H9 (cell line): ENCODE results near the gene LRMDA. TPM values are rescaled to one million over a fixed set of nuclear protein-coding genes. Genes with fewer than 3 reads are reported as not detected.
A peak's percentile ranks its signal among the peaks of the same experiment; 100 is the strongest.

ENCODE experiments used
- DNase-seq: peaks from one replicate; pipeline ENCODE4 v3.0.0-alpha.2; 2017
- H2AFZ ChIP-seq: one replicate; pipeline ENCODE4 v1.6.1; 2013; ENCODE audit warnings: mild to moderate bottlenecking, low read length, control low read depth, moderate library complexity
- H2AK5ac ChIP-seq: 2 replicates; pipeline ENCODE4 v1.6.1; 2013; ENCODE audit warnings: low read length, control low read depth, mixed read lengths; ENCODE audit not compliant: insufficient read length
- H2BK120ac ChIP-seq: one replicate; pipeline ENCODE4 v1.6.1; 2013; ENCODE audit warnings: low read depth, mild to moderate bottlenecking, low read length, control low read depth, inconsistent platforms; ENCODE audit not compliant: poor library complexity, severe bottlenecking
- H2BK12ac ChIP-seq: 2 replicates; pipeline ENCODE4 v1.6.1; 2013; ENCODE audit warnings: low read length, control low read depth, mixed read lengths, low read depth; ENCODE audit not compliant: insufficient read length
- H2BK15ac ChIP-seq: 2 replicates; pipeline ENCODE4 v1.6.1; 2013; ENCODE audit warnings: low read depth, low read length, control low read depth
- H2BK20ac ChIP-seq: one replicate; pipeline ENCODE4 v1.6.1; 2013; ENCODE audit warnings: low read depth, mild to moderate bottlenecking, low read length, control low read depth, inconsistent platforms; ENCODE audit not compliant: poor library complexity, severe bottlenecking
- H2BK5ac ChIP-seq: 2 replicates; pipeline ENCODE4 v1.6.1; 2013; ENCODE audit warnings: low read length, control low read depth, mixed read lengths; ENCODE audit not compliant: insufficient read length
- H3K14ac ChIP-seq: 2 replicates; pipeline ENCODE4 v1.6.1; 2013; ENCODE audit warnings: low read length, control low read depth; ENCODE audit not compliant: insufficient read depth
- H3K18ac ChIP-seq: 2 replicates; pipeline ENCODE4 v1.6.1; 2013; ENCODE audit warnings: low read depth, mild to moderate bottlenecking, mixed read lengths, low read length, control low read depth; ENCODE audit not compliant: insufficient read length
- H3K23ac ChIP-seq: 2 replicates; pipeline ENCODE4 v1.6.1; 2013; ENCODE audit warnings: low read length, control low read depth, mixed read lengths, low read depth; ENCODE audit not compliant: insufficient read length
- H3K23me2 ChIP-seq: 2 replicates; pipeline ENCODE4 v1.6.1; 2013; ENCODE audit warnings: low read depth, mild to moderate bottlenecking, mixed read lengths, low read length, control low read depth; ENCODE audit not compliant: insufficient read length, poor library complexity, severe bottlenecking
- H3K27ac ChIP-seq: 2 replicates; pipeline ENCODE4 v1.5.1; 2013; ENCODE audit warnings: low read length, control low read depth, mixed read lengths, low read depth; ENCODE audit not compliant: insufficient read length
- H3K27me3 ChIP-seq: 2 replicates; pipeline ENCODE4 v1.6.1; 2013; ENCODE audit warnings: low read length, control low read depth, inconsistent platforms; ENCODE audit not compliant: insufficient read depth
- H3K4ac ChIP-seq: 2 replicates; pipeline ENCODE4 v1.6.1; 2013; ENCODE audit warnings: low read depth, mild to moderate bottlenecking, control low read depth, inconsistent platforms, low read length, moderate library complexity
- H3K4me1 ChIP-seq: 2 replicates; pipeline ENCODE4 v1.6.1; 2013; ENCODE audit warnings: low read length, control low read depth, inconsistent platforms; ENCODE audit not compliant: insufficient read depth
- H3K4me2 ChIP-seq: 2 replicates; pipeline ENCODE4 v1.6.1; 2013; ENCODE audit warnings: low read length, control low read depth, mixed read lengths; ENCODE audit not compliant: insufficient read length, insufficient read depth
- H3K56ac ChIP-seq: 2 replicates; pipeline ENCODE4 v1.6.1; 2013; ENCODE audit warnings: low read depth, mild to moderate bottlenecking, mixed read lengths, low read length, control low read depth; ENCODE audit not compliant: insufficient read length
- H3K79me1 ChIP-seq: 2 replicates; pipeline ENCODE4 v1.6.1; 2013; ENCODE audit warnings: low read depth, mild to moderate bottlenecking, moderate library complexity, low read length, control low read depth, inconsistent platforms; ENCODE audit not compliant: insufficient read depth, poor library complexity, severe bottlenecking
- H3K79me2 ChIP-seq: 2 replicates; pipeline ENCODE4 v1.6.1; 2013; ENCODE audit warnings: low read length, control low read depth, inconsistent platforms; ENCODE audit not compliant: insufficient read depth
- H3K9ac ChIP-seq: 2 replicates; pipeline ENCODE4 v1.6.1; 2013; ENCODE audit warnings: low read length, control low read depth, mixed read lengths; ENCODE audit not compliant: insufficient read length; ENCODE audit errors: extremely low read depth
- H3K9me3 ChIP-seq: one replicate; pipeline ENCODE4 v1.6.1; 2013; ENCODE audit warnings: low read depth, low read length, inconsistent platforms; ENCODE audit not compliant: control insufficient read depth
- H3T11ph ChIP-seq: one replicate; pipeline ENCODE4 v1.6.1; 2013; ENCODE audit warnings: mild to moderate bottlenecking, low read length, control low read depth, inconsistent platforms
- H4K20me1 ChIP-seq: one replicate; pipeline ENCODE4 v1.6.1; 2013; ENCODE audit not compliant: control insufficient read depth, insufficient read length, insufficient read depth
- H4K5ac ChIP-seq: 2 replicates; pipeline ENCODE4 v1.6.1; 2013; ENCODE audit warnings: low read depth, mild to moderate bottlenecking, mixed read lengths, low read length, control low read depth; ENCODE audit not compliant: insufficient read length
- H4K8ac ChIP-seq: replicated peaks from 2 replicates; pipeline ENCODE4 v1.6.1; 2013; ENCODE audit warnings: low read length, control low read depth, mixed read lengths, low read depth; ENCODE audit not compliant: insufficient read length
- H4K91ac ChIP-seq: 2 replicates; pipeline ENCODE4 v1.6.1; 2013; ENCODE audit warnings: low read depth, mild to moderate bottlenecking, moderate library complexity, mixed read lengths, low read length, control low read depth; ENCODE audit not compliant: insufficient read length
- H3K27ac Mint-ChIP-seq, 3 experiments: 2 replicates in 2 of 3; 3 replicates in 1 of 3; pipeline ENCODE4 v1.8.0; 2020 to 2021; ENCODE audit warnings: mixed read lengths in 3 of 3, mild to moderate bottlenecking in 1 of 3, moderate library complexity in 1 of 3
- H3K27me3 Mint-ChIP-seq: 2 replicates; pipeline ENCODE4 v1.8.0; 2021; ENCODE audit warnings: low read depth, mild to moderate bottlenecking, moderate library complexity, mixed read lengths
- H3K36me3 Mint-ChIP-seq, 3 experiments: 2 replicates in 2 of 3; 3 replicates in 1 of 3; pipeline ENCODE4 v1.8.0; 2020 to 2021; ENCODE audit warnings: low read depth in 3 of 3, mixed read lengths in 3 of 3; ENCODE audit not compliant: insufficient read depth in 1 of 3
- H3K4me1 Mint-ChIP-seq, 2 experiments: 2 replicates each; pipeline ENCODE4 v1.8.0; 2020; ENCODE audit warnings: mixed read lengths in 2 of 2
- H3K4me3 Mint-ChIP-seq, 2 experiments: 2 replicates in 1 of 2; 3 replicates in 1 of 2; pipeline ENCODE4 v1.8.0; 2020 to 2021; ENCODE audit warnings: mild to moderate bottlenecking in 2 of 2, mixed read lengths in 2 of 2, moderate library complexity in 1 of 2
- H3K9me3 Mint-ChIP-seq, 2 experiments: 2 replicates in 1 of 2; 3 replicates in 1 of 2; pipeline ENCODE4 v1.8.0; 2020; ENCODE audit warnings: mild to moderate bottlenecking in 2 of 2, mixed read lengths in 2 of 2, moderate library complexity in 1 of 2
- CTCF ChIP-seq: fragments of 200-600 bp; sonication (generic); conservative IDR thresholded peaks from 3 replicates; pipeline ENCODE4 v1.8.0; 2021; ENCODE audit warnings: antibody characterized with exemption, mild to moderate bottlenecking
- WGBS: extraction: QIAGEN DNeasy Blood & Tissue Kit; methylation state at CpG from one replicate; pipeline ENCODE4 v1.1.7; 2013; ENCODE audit warnings: missing lambda C conversion rate, low lambda C conversion rate, mixed read lengths; ENCODE audit not compliant: insufficient read length; ENCODE audit errors: extremely low coverage; 5-methylcytosine and 5-hydroxymethylcytosine counted together
- total RNA-seq: library from RNA; stranded (reverse); gene quantifications from 2 replicates; pipeline ENCODE4 v1.2.1, GENCODE V29; 2021

Gene LRMDA
- total RNA-seq, 1 experiment from 2014 or later, result 1.8 TPM

- no peaks in the 10 kb centered on the region for H4K20me1 ChIP-seq
- H2BK12ac ChIP-seq, result no peak overlapping the region
- no peaks in the 10 kb centered on the region for H3K79me2 ChIP-seq
- H3K4ac ChIP-seq, result no peak overlapping the region
- H3K79me1 ChIP-seq, result no peaks in the 10 kb centered on the region
- no peaks in the 10 kb centered on the region for H3K9me3 Mint-ChIP-seq
- no peak overlapping the region for H2BK15ac ChIP-seq
- H3K27ac Mint-ChIP-seq, result peak overlapping the region in 1 of 3 experiments; percentile 33; a peak in 1 of 7 replicates
- H3K56ac ChIP-seq, result no peak overlapping the region
- no peak overlapping the region for H3T11ph ChIP-seq
- H3K14ac ChIP-seq, result no peak overlapping the region
- no peak overlapping the region for H3K4me2 ChIP-seq
- H2AFZ ChIP-seq, result no peak overlapping the region
- no peaks in the 10 kb centered on the region for H3K4me1 ChIP-seq
- no peak overlapping the region for H4K5ac ChIP-seq
- H2BK5ac ChIP-seq, result no peak overlapping the region
- no peak for TF ChIP-seq CTCF
- no peaks in the 10 kb centered on the region for H3K27me3 Mint-ChIP-seq
- no peak overlapping the region for H3K4me3 Mint-ChIP-seq
- H4K91ac ChIP-seq, result no peak overlapping the region
- H2BK120ac ChIP-seq, result no peak overlapping the region
- H3K9ac ChIP-seq, result no peak overlapping the region
- peaks cover 1 to 7% of the 10 kb centered on the region in 2 experiments; a peak in 1 of 4 replicates for H3K4me1 Mint-ChIP-seq
- WGBS, result no CpG with 5 or more reads among the region's 7 CpGs
- no peak overlapping the region for H4K8ac ChIP-seq
- H2BK20ac ChIP-seq, result no peak overlapping the region
- H3K27ac ChIP-seq, result no peak overlapping the region
- H2AK5ac ChIP-seq, result no peak overlapping the region
- H3K18ac ChIP-seq, result no peak overlapping the region
- H3K23ac ChIP-seq, result no peak overlapping the region
- H3K36me3 Mint-ChIP-seq, result no peaks in the 10 kb centered on the region
- no peaks in the 10 kb centered on the region for H3K23me2 ChIP-seq
- H3K9me3 ChIP-seq, result no peaks in the 10 kb centered on the region
- H3K27me3 ChIP-seq, result no peaks in the 10 kb centered on the region
- DNase-seq, result no peak
Observed at GRCh38 chr10:76554033-76554408, 1122.6 kb downstream of the LRMDA start.
